ENCODE data around the gene KCNQ5.

KCNQ5 gene

DNA sequence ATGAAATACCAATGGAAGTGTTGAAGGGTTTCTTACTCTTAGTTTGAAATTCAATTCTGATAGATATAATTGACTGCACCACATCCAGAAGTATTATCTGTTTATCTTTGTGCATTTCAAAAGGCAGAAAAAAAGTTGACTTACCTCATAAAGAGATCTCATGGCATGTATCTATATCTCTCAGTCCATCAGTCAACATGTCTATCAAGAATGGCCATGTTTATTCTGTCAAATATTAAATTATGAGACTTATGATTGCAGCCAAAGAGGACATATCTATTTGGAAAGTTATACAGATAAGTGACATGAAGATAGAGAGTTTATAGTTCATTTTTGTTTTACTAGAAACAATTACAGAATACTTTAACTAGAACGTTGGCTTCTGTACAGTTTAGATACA is 325.7 kb downstream of the KCNQ5 start:
- H3K4me3 ChIP-seq (ENCODE audit: low read depth, low read length), result no peak overlapping the region
- TF ChIP-seq, protein P1, sequence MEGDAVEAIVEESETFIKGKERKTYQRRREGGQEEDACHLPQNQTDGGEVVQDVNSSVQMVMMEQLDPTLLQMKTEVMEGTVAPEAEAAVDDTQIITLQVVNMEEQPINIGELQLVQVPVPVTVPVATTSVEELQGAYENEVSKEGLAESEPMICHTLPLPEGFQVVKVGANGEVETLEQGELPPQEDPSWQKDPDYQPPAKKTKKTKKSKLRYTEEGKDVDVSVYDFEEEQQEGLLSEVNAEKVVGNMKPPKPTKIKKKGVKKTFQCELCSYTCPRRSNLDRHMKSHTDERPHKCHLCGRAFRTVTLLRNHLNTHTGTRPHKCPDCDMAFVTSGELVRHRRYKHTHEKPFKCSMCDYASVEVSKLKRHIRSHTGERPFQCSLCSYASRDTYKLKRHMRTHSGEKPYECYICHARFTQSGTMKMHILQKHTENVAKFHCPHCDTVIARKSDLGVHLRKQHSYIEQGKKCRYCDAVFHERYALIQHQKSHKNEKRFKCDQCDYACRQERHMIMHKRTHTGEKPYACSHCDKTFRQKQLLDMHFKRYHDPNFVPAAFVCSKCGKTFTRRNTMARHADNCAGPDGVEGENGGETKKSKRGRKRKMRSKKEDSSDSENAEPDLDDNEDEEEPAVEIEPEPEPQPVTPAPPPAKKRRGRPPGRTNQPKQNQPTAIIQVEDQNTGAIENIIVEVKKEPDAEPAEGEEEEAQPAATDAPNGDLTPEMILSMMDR (IDR thresholded peaks at IDR 0.05; ENCODE audit: borderline replicate concordance, insufficient read depth, low read depth, low read length), result no peak

- H3K4me3 ChIP-seq (ENCODE audit: low read depth, low read length), result no peak overlapping the region
- TF ChIP-seq, protein P1 (IDR thresholded peaks at IDR 0.05; ENCODE audit: borderline replicate concordance, insufficient read depth, low read depth, low read length), result no peak
Measured at GRCh38 chr6:72948153-72948552, 326.3 kb downstream of the KCNQ5 start.

DNA sequence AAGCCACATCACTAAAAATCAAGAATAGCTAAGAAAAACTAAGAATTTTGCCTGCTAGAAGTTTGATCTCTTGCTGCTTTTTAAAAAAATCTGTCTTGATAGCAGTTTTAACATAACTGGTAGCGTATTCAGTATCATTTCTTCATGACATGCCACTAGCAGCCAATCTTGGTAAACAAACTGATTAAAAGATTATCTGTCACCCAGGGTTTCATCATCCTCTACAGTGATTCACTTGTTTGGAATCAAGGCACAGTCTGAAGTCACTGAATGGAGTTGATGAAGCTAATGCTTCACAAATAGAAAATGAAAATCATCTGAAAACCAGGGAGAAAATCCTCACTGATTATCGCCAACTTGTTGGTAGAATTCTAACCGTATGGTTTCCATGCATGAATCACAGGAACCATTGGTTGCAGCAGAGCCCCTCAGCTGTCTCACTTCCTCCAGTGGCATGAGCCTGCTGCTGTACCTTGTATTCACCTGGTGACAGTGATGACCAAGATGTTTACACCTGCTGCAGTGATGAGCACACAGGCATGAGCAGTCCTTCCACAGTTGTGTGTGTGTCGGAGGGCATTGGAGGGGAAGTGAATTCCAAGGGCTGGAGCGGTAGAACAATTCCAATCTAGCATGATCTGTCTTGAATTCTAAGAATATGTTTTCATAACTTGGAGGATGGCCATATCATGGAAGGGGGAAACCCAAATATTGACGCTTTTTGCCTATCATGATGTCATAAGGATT is 328.4 kb downstream of the KCNQ5 start:
- H3K4me3 ChIP-seq (ENCODE audit: low read depth, low read length), result no peak overlapping the region
- TF ChIP-seq, protein P1 (IDR thresholded peaks at IDR 0.05; ENCODE audit: borderline replicate concordance, insufficient read depth, low read depth, low read length), result no peak

DNA sequence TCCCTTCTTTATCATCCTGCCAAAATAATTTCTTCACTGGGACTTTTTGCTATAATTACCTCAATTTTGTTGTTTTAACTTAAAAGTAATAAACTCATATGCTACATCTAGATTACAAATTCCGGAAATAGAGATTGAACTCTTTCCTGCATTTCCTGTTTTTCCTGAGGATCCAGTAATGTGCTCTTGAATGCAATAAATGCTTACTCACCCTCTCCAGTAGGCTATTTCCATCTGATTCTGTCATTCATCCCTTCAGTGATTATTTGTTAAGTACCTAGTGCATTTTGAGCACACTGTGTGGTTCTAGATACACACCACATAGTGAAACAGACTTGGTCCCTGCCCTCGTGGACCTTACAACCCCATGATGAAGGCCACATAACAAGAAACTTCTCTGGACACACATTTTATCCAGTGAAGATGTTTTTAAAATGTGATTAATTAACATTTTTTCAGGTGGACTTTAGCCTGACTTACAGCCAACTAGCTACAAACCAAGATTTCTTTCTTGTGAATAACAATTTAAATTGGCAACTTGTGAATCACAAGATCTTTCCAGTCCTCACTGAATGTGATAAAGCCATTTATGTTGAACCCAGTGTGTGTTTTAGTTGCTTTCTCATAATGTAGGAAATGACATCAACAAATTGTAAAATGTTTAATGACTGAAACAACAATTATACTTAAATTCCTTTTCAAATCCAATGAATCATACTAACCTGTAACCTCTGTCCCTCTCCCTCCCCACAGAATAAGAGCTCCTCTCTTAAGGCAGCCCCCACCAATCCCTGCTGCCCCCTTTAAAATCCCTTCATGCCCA is 331.2 kb downstream of the KCNQ5 start:
- no peak overlapping the region for H3K4me3 ChIP-seq (ENCODE audit: low read depth, low read length)
- TF ChIP-seq, protein P1 (IDR thresholded peaks at IDR 0.05; ENCODE audit: borderline replicate concordance, insufficient read depth, low read depth, low read length), result no peak

DNA sequence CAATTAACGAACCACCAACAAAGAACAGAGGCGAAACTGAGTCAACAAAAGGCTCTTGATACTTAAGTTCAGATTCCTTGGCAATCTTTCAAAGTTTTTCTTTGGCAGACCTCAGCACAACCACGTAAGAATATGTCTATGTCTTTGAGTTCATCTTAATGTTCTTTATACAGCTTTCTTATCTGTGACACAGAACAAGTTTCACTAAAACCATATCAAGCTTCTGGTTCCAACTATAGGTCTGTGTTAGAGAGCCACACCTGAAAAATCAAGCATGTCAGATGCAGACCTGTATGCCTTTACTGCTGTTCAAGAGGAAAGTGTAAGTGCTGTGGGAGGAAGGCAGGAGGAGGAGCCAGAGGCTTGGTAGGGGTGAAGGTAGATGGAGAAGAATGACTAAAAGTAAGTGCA is 332.1 kb downstream of the KCNQ5 start:
- H3K4me3 ChIP-seq (ENCODE audit: low read depth, low read length), result no peak overlapping the region
- TF ChIP-seq, protein P1 (IDR thresholded peaks at IDR 0.05; ENCODE audit: borderline replicate concordance, insufficient read depth, low read depth, low read length), result no peak

- TF ChIP-seq, protein P1 (IDR thresholded peaks at IDR 0.05; ENCODE audit: borderline replicate concordance, insufficient read depth, low read depth, low read length), result no peak
- no peak overlapping the region for H3K4me3 ChIP-seq (ENCODE audit: low read depth, low read length)
Measured at GRCh38 chr6:72954716-72955115, 332.9 kb downstream of the KCNQ5 start.
